ENCODE results near the gene CCDC91.
"Not testable (repeated sequence)": the region's sequence is repeated elsewhere in the genome, so short reads cannot be mapped to it uniquely, and the experiment has no call there.

CCDC91 gene

DNA sequence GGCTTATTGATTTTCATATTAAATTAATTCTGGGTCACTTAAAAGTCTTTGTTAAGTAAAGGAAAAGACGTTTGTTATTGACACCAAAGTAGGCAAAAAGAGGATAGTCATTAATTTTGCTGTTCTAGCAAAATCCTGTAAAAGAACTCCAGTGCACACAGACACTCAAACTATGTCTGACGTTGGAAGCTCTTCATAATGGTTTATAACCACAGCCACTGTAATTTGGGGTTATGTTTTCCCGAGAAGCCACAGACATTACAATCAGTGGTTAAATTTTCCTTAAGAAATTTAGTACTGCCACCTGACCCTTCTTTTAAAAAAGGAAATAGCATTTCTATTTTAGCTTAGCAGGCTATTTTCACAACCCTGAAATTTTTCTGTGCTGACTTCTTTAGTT lies 267.5 kb downstream of the CCDC91 start:
- no peak for DNase-seq (ENCODE audit: low read depth)
- TF ChIP-seq, protein P1, sequence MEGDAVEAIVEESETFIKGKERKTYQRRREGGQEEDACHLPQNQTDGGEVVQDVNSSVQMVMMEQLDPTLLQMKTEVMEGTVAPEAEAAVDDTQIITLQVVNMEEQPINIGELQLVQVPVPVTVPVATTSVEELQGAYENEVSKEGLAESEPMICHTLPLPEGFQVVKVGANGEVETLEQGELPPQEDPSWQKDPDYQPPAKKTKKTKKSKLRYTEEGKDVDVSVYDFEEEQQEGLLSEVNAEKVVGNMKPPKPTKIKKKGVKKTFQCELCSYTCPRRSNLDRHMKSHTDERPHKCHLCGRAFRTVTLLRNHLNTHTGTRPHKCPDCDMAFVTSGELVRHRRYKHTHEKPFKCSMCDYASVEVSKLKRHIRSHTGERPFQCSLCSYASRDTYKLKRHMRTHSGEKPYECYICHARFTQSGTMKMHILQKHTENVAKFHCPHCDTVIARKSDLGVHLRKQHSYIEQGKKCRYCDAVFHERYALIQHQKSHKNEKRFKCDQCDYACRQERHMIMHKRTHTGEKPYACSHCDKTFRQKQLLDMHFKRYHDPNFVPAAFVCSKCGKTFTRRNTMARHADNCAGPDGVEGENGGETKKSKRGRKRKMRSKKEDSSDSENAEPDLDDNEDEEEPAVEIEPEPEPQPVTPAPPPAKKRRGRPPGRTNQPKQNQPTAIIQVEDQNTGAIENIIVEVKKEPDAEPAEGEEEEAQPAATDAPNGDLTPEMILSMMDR (conservative IDR thresholded peaks at IDR 0.05; ENCODE audit: control insufficient read depth, insufficient read depth, low read depth, low read length) = no peak
- H3K4me3 ChIP-seq (ENCODE audit: control insufficient read depth, low read depth, low read length) = no peak overlapping the region

GRCh38 chr12:28459481-28459880 lies 269.2 kb downstream of the CCDC91 start:
- DNase-seq (ENCODE audit: low read depth) = no peak
- H3K4me3 ChIP-seq (ENCODE audit: control insufficient read depth, low read depth, low read length) = no peak overlapping the region
- TF ChIP-seq, protein P1 (conservative IDR thresholded peaks at IDR 0.05; ENCODE audit: control insufficient read depth, insufficient read depth, low read depth, low read length) = no peak

DNA sequence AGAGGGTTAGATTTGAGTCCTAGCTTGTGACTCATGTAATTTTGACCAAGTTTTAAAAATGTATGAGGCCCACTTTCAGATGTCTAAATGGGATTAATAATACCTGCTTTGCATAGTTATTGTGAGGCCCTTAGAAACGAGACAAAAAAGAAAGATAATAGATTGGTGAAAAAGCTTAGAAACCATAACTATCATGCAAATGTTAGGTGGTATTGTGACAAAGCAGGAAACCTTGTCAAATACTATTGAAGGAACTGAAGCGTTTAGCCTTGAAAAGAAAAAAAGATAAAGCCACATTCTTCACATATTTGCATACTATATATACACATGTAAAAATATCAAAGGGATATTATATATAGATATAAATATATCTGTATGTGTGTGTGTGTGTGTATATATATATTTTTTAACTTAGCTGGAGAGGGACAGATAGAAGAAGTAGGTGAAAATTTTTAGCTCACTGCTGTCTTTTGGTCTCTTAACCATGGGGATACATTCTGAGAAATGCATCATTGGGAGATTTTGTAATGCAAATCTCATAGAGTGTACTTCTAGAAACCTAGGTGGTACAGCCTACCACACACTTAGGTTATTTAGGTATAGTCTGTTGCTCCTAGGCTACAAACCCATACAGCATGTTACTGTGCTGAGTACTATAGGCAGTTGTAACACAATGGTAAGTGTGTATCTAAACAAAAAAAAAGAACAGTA lies 270.3 kb downstream of the CCDC91 start:
- no peak for DNase-seq (ENCODE audit: low read depth)
- no peak overlapping the region for H3K4me3 ChIP-seq (ENCODE audit: control insufficient read depth, low read depth, low read length)
- TF ChIP-seq, protein P1 (conservative IDR thresholded peaks at IDR 0.05; ENCODE audit: control insufficient read depth, insufficient read depth, low read depth, low read length) = no peak

GRCh38 chr12:28463396-28463795 lies 273.1 kb downstream of the CCDC91 start:
- no peak overlapping the region for H3K4me3 ChIP-seq (ENCODE audit: control insufficient read depth, low read depth, low read length)
- DNase-seq (ENCODE audit: low read depth) = peak; percentile 23
- TF ChIP-seq, protein P1 (conservative IDR thresholded peaks at IDR 0.05; ENCODE audit: control insufficient read depth, insufficient read depth, low read depth, low read length) = no peak

GRCh38 chr12:28471762-28472161 lies 281.5 kb downstream of the CCDC91 start:
- DNase-seq (ENCODE audit: low read depth) = not testable (repeated sequence)

GRCh38 chr12:28476206-28476605 lies 285.9 kb downstream of the CCDC91 start:
- not testable (repeated sequence) for H3K4me3 ChIP-seq (ENCODE audit: control insufficient read depth, low read depth, low read length); DNase-seq (ENCODE audit: low read depth)

More at GRCh38 chr12:28471762-28472161, 281.5 kb downstream of the CCDC91 start:
- not testable (repeated sequence) for H3K4me3 ChIP-seq (ENCODE audit: control insufficient read depth, low read depth, low read length)

DNA sequence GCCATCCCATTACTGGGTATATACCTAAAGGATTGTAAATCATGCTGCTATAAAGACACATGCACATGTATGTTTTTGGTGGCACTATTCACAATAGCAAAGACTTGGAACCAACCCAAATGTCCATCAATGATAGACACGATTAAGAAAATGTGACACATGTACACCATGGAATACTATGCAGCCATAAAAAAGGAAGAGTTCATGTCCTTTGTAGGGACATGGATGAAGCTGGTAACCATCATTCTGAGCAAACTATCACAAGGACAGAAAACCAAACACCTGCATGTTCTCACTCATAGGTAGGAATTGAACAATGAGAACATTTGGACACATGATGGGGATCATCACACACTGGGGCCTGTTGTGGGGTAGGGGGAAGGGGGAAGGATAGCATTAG lies 288.8 kb downstream of the CCDC91 start:
- not testable (repeated sequence) for H3K4me3 ChIP-seq (ENCODE audit: control insufficient read depth, low read depth, low read length); DNase-seq (ENCODE audit: low read depth)

GRCh38 chr12:28479683-28480082 lies 289.4 kb downstream of the CCDC91 start:
- TF ChIP-seq, protein P1 (conservative IDR thresholded peaks at IDR 0.05; ENCODE audit: control insufficient read depth, insufficient read depth, low read depth, low read length) = no peak
- no peak for DNase-seq (ENCODE audit: low read depth)
- no peak overlapping the region for H3K4me3 ChIP-seq (ENCODE audit: control insufficient read depth, low read depth, low read length)
